GM21786 (cell line): ENCODE measurements around the gene ARFIP1.
"Not testable (repeated sequence)": the region's sequence is repeated elsewhere in the genome, so short reads cannot be mapped to it uniquely, and the experiment has no call there.

Source experiments
- ATAC-seq: cut with Tn5 transposase; IDR thresholded peaks from one replicate; pipeline ENCODE4 v1.9.1; 2021; ENCODE audit not compliant: unreplicated experiment

ARFIP1 gene

GRCh38 chr4:152779513-152780266, at the start of gene ARFIP1, which contains the start of gene TIGD4:
Gene ARFIP1, plus strand, starts transcription at chr4:152779954. Its CDS starts 49,680 bp downstream, at chr4:152829634.
Gene TIGD4, minus strand, starts transcription at chr4:152779730. Its CDS starts 8,726 bp downstream, at chr4:152771004.
- peak; percentile 91 for ATAC-seq

- no peak for ATAC-seq
These were observed 47.8 kb upstream of the ARFIP1 start for GRCh38 chr4:152731997-152732396.

GRCh38 chr4:152734015-152734698, 45.6 kb upstream of the ARFIP1 start:
- no peak for ATAC-seq

- ATAC-seq: no peak
These were observed 45.1 kb upstream of the ARFIP1 start for GRCh38 chr4:152734699-152735050.

- no peak for ATAC-seq
These were observed 44.3 kb upstream of the ARFIP1 start for GRCh38 chr4:152735396-152735859.

- no peak for ATAC-seq
These were observed 43.8 kb upstream of the ARFIP1 start for GRCh38 chr4:152735906-152736305.

- no peak for ATAC-seq
These were observed 40.9 kb upstream of the ARFIP1 start for GRCh38 chr4:152738827-152739226.

- no peak for ATAC-seq
These were observed 32.3 kb upstream of the ARFIP1 start for GRCh38 chr4:152747444-152747843.

- ATAC-seq: no peak
These were observed 31.1 kb upstream of the ARFIP1 start for GRCh38 chr4:152748619-152749018.

- ATAC-seq: no peak
These were observed 16.0 kb upstream of the ARFIP1 start for GRCh38 chr4:152763796-152764195.

- ATAC-seq: not testable (repeated sequence)
These were observed 14.6 kb upstream of the ARFIP1 start for GRCh38 chr4:152765069-152765737.

GRCh38 chr4:152771741-152772533, 7.8 kb upstream of the ARFIP1 start:
- peak; percentile 95 for ATAC-seq

- no peak for ATAC-seq
These were observed 6.4 kb upstream of the ARFIP1 start for GRCh38 chr4:152773339-152773738.

- ATAC-seq: no peak
These were observed 5.8 kb upstream of the ARFIP1 start for GRCh38 chr4:152773953-152774352.

- ATAC-seq: no peak
These were observed 3.4 kb upstream of the ARFIP1 start for GRCh38 chr4:152776352-152776751.

- no peak for ATAC-seq
These were observed 2.3 kb upstream of the ARFIP1 start for GRCh38 chr4:152777488-152777887.

- no peak for ATAC-seq
These were observed 870 bp upstream of the ARFIP1 start for GRCh38 chr4:152778656-152779512.

- peak; percentile 13 for ATAC-seq
These were observed 569 bp downstream of the ARFIP1 start for GRCh38 chr4:152780267-152780778.

GRCh38 chr4:152784490-152785350, 5.0 kb downstream of the ARFIP1 start:
- ATAC-seq: no peak
